Measurements from ENCODE around the gene TOMM22.

- TF ChIP-seq CTCF (IDR thresholded peaks at IDR 0.05) (no peak), POLR2A (IDR thresholded peaks at IDR 0.05) (no peak)
Measured at GRCh38 chr22:38696606-38697424, 15.1 kb downstream of the TOMM22 start.

Data from heart left ventricle (tissue), 13 donors.